Breast epithelium (tissue), 3 donors: ENCODE results near the gene KLK14.

Source experiments
- POLR2A ChIP-seq: fragments of 450-650 bp; IDR thresholded peaks from one replicate; pipeline ENCODE4 v1.6.1; 2016; ENCODE audit warnings: antibody characterized with exemption, mild to moderate bottlenecking, moderate library complexity
- POLR2AphosphoS5 ChIP-seq, 3 donors: sonication (generic); formaldehyde crosslinking; IDR thresholded peaks; one replicate each; pipeline ENCODE4 v1.6.1; 2017; ENCODE audit warnings: antibody characterized with exemption in 3 of 3

- TF ChIP-seq POLR2A: no peak
- no peak for TF ChIP-seq POLR2AphosphoS5 (IDR thresholded peaks at IDR 0.05)
Measured at GRCh38 chr19:51122112-51122981, 39.7 kb upstream of the KLK14 start.
